CD4-positive, alpha-beta T cell treated with Interleukin-4 for 4 hours (primary cell): Measurements from ENCODE around the gene TOP1.

Experiments
- DNase-seq: peaks from one replicate; pipeline ENCODE4 v3.0.0-alpha.2; 2020

Gene TOP1

DNA sequence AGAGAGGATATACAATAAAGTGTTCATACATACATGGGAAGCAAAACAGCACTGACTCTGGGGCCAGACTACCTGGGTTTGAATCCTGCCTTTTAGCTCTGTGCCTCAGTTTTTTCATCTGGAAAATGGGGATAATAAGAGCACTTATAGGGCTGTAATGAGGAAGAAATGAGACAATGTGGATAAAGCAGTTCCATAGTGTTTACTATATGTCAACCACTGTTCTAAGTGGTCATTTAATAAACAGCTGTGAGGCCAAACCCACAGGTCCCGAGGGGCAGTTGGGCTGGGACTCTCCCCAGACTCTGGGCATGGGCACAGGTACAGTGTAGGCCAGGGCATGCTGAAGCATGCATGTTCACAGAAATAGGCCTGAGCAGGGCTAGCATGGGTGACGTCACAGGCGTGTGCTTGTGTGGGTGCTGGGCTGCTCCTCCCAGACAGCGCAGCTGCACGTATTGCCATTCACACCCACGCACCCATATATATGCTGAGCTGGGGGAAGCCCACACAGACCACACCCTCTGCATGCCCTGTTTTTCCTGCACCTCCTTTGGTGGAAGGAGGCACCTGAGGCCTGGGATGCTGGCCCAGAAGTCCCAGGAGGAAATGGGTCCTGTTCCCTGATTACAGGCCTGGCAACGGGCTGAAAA is 105.2 kb downstream of the TOP1 start:
- peak; percentile 47 for DNase-seq

- DNase-seq, result no peak
These were observed 106.0 kb downstream of the TOP1 start for GRCh38 chr20:41134362-41135186.

DNA sequence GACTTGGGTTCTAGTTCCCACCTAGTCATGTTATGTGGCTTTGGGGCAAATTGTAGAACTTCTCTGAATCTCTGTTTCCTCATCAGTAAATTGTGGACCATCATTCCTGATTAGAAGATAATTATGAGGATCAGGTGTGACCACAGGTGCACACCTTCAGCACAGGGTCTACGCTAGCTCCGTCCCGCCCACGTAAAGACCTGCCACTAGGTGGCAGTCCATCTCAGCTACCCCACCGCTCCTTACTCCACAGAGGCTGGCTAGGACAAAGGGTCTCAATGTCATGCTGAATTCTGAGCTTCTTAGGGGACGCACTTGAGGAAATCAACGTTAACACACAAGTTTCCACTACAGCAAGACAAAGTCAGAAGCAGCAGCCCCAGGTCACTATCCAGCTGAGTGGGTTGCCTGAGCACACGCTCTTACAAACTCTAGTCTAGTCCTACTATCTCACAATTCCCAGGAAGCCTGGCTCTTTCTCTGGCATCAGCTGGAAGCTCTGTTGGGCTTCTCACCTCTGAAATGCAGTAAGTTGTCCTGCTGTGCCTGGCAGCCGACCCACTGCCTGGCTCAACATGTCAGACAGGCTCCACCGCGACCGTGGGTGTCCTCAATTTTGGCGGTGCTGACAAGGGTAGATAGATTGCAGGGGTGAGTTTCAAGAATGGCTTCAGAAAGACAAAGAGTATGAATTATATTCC is 106.7 kb downstream of the TOP1 start:
- peak; percentile 66 for DNase-seq

DNA sequence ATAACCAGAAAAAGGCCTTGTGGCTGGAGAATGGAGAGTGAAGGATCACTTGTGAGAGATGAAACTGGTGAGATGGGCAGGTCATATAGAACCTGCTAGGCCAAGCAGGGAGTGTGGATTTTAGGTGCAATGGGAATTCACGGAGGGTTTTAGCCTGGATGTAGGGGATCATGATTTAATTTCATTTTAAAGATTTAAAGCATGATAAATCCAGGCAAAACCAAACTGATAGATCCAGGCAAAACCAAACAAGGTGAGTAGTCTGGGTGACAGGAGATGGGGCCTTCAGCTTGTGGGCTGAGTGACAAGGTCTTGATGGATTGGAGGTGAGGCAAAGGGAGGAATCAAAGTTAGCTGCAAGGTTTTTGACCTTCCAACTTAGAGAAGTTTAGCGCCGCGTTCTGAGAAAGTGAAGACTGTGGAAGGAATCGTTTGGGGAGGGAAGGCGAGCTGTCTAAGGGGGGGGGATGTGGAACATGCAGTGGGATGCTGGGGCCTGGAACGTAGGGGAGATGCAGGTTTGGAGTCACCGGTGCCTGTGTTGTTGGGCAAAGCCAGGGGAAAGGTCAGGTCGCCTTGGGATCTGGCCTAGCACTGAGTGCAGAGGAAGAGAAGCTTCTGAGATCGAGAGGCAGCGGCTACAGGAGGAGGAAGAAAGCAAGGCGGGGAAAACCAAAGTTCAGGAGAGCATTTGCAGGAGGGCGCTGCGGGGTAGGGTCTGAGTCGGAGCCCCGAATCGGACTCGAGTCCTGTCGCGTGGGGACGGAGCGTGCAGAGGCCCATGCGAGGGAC is 107.5 kb downstream of the TOP1 start:
- DNase-seq, result no peak

- DNase-seq, result peak; percentile 77
These were observed 108.3 kb downstream of the TOP1 start, which contains the start of gene PLCG1 for GRCh38 chr20:41136680-41137613. Gene PLCG1 (plus strand): TSS chr20:41137543. CDS start chr20:41137642, 99 bp downstream.

- peak; percentile 49 for DNase-seq
These were observed 109.2 kb downstream of the TOP1 start for GRCh38 chr20:41137614-41138474.

- peak; percentile 43 for DNase-seq
These were observed 110.0 kb downstream of the TOP1 start for GRCh38 chr20:41138475-41139226.

DNA sequence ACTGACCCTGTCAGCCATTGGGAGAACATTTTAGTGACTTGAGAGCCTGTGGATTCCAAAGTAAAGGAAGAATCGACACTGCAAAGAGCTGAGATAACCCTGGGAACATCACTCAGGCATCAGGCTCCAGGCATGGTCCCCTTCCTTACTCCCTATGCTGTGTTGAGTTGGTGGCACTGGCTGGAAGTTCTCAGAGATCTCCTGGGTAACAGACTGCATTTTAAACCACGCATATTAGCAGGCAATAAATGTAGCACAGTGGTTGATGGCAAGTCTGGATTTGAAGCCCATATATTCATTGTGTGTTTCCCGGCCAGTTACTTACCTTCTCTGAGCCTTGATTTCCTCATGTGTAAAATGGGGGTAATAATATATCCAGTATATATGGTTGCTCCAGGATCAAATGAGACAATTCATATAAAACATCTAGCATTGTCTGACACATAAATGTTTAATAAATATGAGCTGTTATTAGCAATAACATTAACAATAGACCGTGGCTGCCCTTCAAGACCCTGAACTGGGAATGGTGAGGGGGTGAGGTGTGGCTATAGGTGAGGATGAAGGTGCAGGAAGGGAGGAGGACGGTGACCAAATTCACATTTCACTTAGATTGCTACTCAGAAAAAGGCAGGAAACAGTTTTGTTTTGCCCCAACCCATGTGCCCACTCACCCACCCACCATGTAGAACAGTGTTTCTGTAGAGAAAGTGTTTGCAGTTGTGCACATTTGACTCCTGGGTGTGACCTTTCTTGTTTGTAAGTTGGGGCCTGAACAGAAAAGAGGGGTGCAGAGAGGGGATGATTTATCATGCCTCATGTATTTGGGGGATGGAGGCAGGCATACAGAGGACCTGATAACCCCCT is 110.8 kb downstream of the TOP1 start:
- no peak for DNase-seq

DNA sequence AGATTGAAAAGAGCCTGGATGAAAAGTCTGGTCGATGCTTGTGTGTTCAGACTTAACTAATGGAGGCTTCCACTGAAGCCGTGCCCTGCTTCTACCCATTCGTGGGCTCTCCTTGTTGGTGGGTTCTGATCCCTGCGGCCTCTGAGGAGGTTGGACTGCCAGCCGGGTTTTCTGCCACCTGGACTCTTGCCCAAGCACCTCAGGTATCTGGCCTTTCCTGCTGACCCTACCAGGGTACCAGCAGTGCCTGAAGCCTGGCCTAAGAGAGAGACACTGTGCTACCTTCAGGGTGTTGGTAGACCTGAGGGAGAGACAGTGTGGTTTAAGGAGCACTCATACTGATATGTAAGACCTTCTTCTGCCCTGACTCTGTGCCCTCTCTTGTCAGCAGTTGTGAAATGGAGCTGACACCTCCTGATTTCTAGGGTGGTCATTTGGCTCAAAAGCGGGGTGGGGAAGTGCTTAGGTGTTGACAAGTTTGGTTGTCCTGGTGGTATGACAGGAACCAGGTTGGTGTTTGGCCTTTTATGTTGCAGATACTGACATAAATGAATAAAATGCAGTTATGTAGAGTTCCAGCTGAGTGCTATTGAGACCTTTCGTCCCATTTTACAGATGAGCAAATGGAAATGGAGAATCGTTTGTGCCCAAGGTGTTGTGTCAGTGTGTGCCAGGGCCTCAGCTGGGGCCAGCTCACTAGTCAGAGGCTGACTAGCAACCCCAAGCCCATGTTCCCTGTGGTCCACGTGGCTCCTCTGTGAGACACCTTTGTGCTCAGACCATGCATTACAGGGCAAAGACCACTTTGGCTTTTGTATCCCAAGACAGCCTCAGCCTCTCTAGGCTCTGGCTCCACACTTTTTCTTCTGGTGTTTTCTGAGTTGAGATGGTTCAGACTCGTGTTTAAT is 111.9 kb downstream of the TOP1 start:
- DNase-seq, result no peak

DNA sequence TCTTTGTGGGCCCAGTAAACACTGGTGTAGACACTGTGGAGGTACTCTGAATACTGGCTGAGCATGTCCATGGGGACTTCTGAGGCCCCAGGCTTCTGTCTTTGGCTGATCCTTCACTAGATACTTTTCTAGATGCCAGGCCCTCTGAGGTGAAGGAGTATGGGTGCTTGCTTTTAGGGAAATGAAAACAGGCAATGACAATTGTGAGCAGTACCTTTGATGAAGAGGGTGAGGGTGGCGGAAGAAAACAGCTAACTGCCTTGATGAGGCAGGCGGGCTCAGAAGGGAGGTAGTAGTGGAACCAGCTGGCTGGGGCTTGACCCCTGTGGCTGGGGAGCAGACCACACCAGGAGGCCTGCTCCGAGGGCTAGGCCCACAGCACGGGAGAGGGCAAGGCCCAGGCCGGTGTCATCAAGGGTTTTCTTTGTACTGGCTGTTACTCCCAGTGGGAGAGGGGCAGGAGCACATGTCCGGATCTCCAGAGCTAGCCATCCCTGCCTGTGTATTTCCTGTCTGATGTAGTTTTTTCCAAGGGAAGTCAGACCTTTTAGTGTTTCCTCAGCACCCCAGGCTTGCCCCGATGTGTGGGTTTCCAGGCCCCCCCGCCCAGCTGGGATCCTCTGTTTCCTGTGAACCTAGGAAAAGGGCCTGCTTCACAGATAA is 112.7 kb downstream of the TOP1 start:
- DNase-seq, result no peak

- no peak for DNase-seq
These were observed 113.6 kb downstream of the TOP1 start for GRCh38 chr20:41142245-41142644.

- peak; percentile 58 for DNase-seq
These were observed 114.3 kb downstream of the TOP1 start for GRCh38 chr20:41142919-41143318.

GRCh38 chr20:41143354-41143753 is 114.7 kb downstream of the TOP1 start:
- no peak for DNase-seq

GRCh38 chr20:41145317-41145716 is 116.7 kb downstream of the TOP1 start:
- DNase-seq, result no peak

DNA sequence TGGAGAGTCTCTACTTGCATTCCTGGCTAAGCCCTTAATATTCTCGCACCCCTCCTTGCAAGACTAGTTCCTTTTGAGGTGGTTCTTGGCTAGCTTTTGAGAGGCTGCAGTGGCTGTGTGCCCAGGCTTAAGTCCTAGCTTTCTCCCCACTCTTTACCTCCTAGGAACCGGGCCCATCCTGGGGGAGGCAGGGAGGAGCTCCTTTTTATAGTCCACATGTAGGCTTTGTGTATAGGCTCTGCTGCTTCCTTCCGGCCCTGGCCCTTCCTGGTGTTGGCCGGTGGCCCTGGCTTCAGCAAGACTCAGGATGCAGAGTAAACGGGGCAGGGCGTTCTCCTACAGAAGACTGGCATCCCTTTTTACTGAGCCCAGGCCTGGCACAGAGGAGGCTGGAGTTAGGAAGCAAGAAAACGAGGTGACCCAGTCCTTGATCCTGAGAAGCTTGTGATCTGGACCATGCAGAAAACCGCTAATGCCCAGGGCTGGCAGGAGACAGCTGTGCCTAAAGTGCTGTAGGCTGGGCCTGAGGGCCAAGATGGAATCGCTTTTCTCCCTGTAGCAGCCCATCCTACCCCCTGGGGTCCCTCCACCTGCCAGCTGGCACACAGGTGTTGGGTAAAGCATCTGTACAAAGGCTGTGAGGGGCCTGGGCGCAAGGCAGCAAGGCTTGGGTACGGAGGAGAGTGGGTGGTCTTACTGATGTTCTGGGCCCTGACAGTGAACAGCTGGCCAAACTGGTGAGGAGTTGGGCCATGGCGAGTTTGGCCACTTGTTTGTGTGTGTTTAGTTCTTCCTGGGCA is 117.4 kb downstream of the TOP1 start:
- DNase-seq, result no peak

- no peak for DNase-seq
These were observed 119.2 kb downstream of the TOP1 start for GRCh38 chr20:41147767-41148191.
